T-helper 22 cell (primary cell): Measurements from ENCODE around the gene FADS2.

Source experiments
- DNase-seq: peaks from one replicate; pipeline ENCODE4 v3.0.0-alpha.2; 2020; ENCODE audit warnings: low read depth

The FADS2 gene

DNA sequence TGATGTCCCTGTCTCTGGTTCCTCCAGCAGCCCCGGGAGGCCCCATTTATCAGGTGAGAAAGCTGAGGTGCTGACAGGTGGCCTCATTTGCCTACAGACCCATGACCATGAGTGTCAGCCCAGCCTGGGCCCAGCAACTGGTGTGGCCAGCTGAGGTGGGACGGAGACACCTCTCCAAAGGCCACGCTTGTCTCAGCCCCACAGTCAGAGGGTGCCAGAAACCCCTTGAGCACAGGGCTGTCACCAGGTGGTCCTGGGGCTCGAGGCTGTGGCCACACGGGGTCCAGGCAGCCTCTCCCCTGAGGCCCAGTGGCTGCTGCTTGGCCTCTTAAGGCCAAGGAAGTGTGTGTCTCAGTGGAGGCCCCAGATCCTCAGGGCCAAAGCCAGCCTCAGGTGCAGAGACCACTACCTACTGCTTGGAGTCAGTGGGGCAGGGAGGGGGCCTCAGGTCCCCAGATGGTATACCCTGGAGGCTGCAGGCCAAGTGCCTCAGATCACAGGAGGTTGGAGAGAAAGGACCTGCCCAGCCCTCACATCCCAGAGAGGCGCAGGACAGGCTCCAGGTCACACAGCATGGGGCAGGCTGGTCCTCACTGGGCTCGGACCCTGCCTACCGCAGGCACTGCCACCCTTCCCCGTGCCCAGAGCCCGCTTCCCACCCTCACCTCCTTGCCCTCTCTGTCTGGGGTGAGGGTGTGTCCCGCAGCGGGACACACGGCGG, 77.9 kb downstream of the FADS2 start:
- DNase-seq: no peak

- DNase-seq: no peak
Measured at GRCh38 chr11:61906522-61906909, 78.4 kb downstream of the FADS2 start.

GRCh38 chr11:61907282-61907681, 79.2 kb downstream of the FADS2 start:
- DNase-seq: no peak

GRCh38 chr11:61907871-61908729, 80.0 kb downstream of the FADS2 start:
- no peak for DNase-seq

DNA sequence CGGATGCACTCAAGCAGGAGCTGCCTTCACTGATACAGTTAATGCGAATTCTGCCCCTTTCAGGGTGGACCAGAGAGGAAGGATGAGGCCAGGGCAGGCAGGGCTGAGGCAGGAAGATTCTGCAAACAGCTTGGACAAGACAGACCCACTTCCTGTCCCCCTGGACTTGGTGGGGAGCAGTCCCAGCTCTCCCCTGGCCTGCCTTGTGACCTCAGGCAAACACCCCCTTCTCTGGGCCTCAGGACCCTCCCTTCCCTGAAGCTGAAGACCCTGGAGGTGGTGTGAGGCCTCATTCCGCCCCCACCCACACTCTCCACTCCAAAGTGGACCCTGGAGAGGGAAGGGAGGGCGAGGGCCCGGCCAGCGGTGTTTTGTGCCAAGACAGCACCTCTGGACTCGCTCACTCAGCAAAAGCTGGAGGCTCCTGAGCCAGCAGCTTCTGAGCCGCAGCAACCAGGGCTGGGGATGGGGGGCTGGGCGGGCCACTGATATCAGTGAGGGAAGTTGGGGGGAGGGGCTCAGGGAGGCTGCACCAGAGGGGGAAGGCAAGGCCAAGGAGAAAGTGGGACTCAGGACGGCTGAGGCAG, 80.7 kb downstream of the FADS2 start:
- no peak for DNase-seq

- no peak for DNase-seq
Measured at GRCh38 chr11:61910187-61911127, 82.4 kb downstream of the FADS2 start.

DNA sequence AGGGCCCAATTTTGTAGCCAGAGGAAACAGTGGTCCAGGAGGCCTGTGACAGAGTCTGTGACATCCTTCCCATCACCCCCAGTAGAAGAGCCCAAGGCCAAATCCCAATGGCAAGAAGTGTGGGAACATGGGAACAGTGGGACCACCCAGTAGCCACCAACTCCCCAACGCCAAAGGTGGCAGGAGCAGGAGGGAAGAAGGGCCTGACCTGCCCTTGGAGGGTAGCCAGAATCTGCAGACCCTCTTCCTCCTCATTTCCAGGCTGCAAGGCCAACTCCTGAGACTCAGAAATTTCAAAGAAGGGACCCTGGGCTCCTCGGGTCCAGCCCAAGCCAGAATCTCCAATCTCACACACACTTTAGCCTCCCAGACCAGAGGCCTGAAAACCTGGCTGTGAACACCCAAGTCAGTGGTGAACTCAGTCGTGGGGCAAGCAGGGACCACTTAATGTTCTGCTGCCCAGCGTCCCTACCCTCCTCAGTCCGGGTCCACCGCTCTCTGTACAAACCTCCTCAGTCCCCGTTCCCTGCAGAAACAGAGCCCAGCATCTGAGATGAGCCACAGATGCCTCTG, 83.1 kb downstream of the FADS2 start:
- no peak for DNase-seq

DNA sequence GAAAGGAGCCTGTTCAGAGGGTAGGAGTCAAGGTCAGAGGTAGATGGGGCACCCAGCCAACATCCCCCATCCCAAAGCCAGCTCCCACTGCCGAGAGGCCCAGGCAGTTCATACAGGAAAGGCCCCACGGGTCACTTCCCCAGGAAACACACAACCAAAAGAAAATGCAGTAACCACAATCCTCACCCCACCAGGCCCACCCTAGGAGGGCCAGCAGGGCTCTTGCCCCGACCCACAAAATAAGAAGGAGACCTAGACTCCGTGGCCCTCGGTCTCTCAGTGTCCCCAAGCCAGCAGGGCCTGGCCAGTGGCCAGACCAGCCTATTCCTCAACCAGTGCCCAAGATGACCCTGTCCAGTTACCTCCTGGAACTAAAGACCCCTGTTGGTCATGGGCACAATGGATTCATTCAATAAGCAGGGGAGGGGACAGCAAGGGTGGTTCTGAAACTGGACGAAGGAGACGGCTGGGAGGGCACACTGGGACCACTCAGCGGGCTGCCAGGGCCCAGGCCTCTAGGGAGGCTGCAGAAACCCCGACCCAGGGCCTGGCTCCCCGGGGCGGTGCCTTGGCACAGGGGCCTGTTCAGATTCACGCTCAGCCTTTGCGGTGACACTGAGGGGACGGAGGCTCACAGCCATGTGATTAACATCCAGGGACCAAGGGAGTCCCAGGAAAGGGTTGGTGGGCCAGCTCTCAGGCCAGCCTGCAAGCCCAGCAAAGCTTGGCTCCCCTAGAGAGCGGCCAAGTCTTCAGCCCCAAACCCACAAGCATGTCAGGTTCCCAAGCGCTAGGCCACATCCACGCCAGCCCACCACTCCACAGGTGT, 83.8 kb downstream of the FADS2 start:
- DNase-seq: no peak

DNA sequence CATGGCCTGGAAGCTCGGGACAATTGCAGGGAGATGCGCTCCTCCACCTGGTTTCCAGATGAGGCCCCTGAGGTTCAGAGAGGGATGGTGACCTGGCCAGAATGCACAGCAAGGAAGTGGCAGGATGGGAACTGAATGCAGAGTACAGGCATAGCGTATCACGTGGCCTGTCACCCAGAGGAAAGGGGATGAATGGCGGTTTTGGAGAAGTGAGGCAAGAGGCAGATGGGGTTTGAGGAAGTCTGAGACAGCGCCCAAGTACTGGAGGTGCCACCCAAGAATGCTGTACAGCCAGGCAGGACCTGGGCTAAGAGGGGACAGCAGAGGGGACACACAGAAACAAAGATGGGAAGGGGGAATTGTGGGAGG, 84.4 kb downstream of the FADS2 start:
- DNase-seq: no peak

- DNase-seq: no peak
Measured at GRCh38 chr11:61912991-61913698, 85.0 kb downstream of the FADS2 start.

- DNase-seq: no peak
Measured at GRCh38 chr11:61913699-61914395, 85.7 kb downstream of the FADS2 start.

- DNase-seq: no peak
Measured at GRCh38 chr11:61914471-61915171, 86.5 kb downstream of the FADS2 start.

DNA sequence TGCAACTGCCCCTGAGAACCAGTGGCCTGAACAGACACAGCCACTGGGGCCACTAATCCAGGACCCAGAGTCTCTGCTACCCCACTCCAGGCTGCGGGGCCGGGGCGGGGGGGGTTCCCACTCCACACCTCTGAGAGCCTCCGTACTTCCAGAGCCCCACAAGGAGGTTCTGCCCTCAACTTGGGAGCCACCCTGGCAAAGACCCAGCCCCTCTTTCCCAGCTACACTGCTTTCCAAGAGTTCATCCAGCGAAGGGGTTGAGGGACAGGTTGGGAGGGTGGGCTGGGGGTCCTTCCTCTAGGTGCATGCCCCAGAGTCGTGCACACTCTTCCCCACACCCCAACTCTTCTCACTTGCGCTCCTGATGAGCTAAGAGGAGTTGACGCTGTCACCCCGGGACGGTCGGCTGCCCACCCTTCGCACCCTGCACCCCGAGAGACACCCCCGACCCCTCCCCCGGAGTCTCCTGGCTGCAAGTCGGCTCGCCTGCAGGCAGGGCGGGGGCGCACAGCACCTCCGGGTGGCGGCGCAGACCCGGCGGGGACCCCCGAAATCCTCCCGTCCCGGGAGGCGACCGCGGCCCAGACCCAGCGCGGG, 88.7 kb downstream of the FADS2 start:
- no peak for DNase-seq
